K562 (cell line): ENCODE measurements around the gene ZNF48. TPM values are rescaled to one million over a fixed set of nuclear protein-coding genes. Genes with fewer than 3 reads are reported as not detected.

Experiments
- BRD4 ChIP-seq: fragments of 200-600 bp; sonication (generic); IDR thresholded peaks from 2 replicates; pipeline ENCODE4 v1.6.1; 2017; ENCODE audit warnings: inconsistent platforms
- CAMTA2 ChIP-seq: fragments of 250-450 bp; sonication (Bioruptor Pico); conservative IDR thresholded peaks from 2 replicates; pipeline ENCODE4 v1.5.1; 2022
- HMBOX1 ChIP-seq: sonication (generic); IDR thresholded peaks from 2 replicates; pipeline ENCODE4 v1.6.1; 2016
- MAFK ChIP-seq: IDR thresholded peaks from 2 replicates; pipeline ENCODE4 v1.6.1; 2011; ENCODE audit warnings: low read length, improper control_type of control experiment
- NKRF ChIP-seq: fragments of 450-650 bp; IDR thresholded peaks from 2 replicates; pipeline ENCODE4 v1.6.1; 2016; ENCODE audit warnings: borderline replicate concordance
- RBM39 ChIP-seq: fragments of 200-400 bp; formaldehyde crosslinking; optimal IDR thresholded peaks from 2 replicates; pipeline ENCODE3; 2018; ENCODE audit warnings: low read depth, low read length
- TEAD4 ChIP-seq, 2 experiments: sonication (generic) in 1 of 2; formaldehyde crosslinking in 1 of 2; IDR thresholded peaks; 2 replicates each; pipeline versions ENCODE4 v1.6.1 to v1.8.0; 2012 to 2022; ENCODE audit warnings: borderline replicate concordance in 1 of 2, inconsistent platforms in 1 of 2, low read length in 1 of 2, mild to moderate bottlenecking in 1 of 2, missing genetic modification reagents in 1 of 2
- ZNF143 ChIP-seq: sonication (generic); formaldehyde crosslinking; IDR thresholded peaks from 2 replicates; pipeline ENCODE4 v1.9.0; 2022; ENCODE audit warnings: mild to moderate bottlenecking, missing genetic modification reagents
- polyA plus RNA-seq, 8 experiments: library from polyadenylated mRNA; depleted of rRNA in 4 of 8; stranded (reverse) in 5 of 8; unstranded in 3 of 8; fragments of >200 nt; fragmentation: Nextera tagmentation in 2 of 8; fragmentation: Illumina TruSeq in 1 of 8; extraction: Ambion mirVana in 2 of 8; extraction: Trizol in 1 of 8; gene quantifications; 2 replicates each; pipeline versions ENCODE4 v1.2.1 to v1.2.3, GENCODE V29; 2011 to 2014; ENCODE audit warnings: inconsistent platforms in 1 of 8, missing spikeins in 1 of 8
- total RNA-seq, 7 experiments: library from RNA; depleted of rRNA in 6 of 7; stranded (reverse); fragments of >200 nt in 6 of 7; fragmentation: Illumina TruSeq in 2 of 7; extraction: Trizol in 2 of 7; gene quantifications; 2 replicates each; pipeline versions ENCODE4 v1.2.1 to v1.2.3, GENCODE V29; 2011 to 2021; ENCODE audit warnings: low replicate concordance in 1 of 7

ZNF48 gene
- total and polyA plus RNA-seq, 9 of the 15 experiments (the other 6 are each of a cell fraction or from before 2014, with no cell fraction given) = 0.38 to 11.6 (median 4.7) TPM

GRCh38 chr16:30445149-30445407 lies 49.9 kb downstream of the ZNF48 start (continued):
- peak; percentile 7; the same call in 1 of the 2 replicates for TF ChIP-seq ZNF143 (CRISPR knock-in tag)
- TF ChIP-seq BRD4 = 0 out of 2 replicates have a peak, but pooled peaks have one; percentile 22
- no peak for TF ChIP-seq CAMTA2 (CRISPR knock-in tag)
- no peak for TF ChIP-seq TEAD4 (IDR thresholded peaks at IDR 0.05; ENCODE audit: low read length)
- TF ChIP-seq TEAD4 (CRISPR knock-in tag; IDR thresholded peaks at IDR 0.05; ENCODE audit: borderline replicate concordance) = no peak
- TF ChIP-seq RBM39 = no peak
- no peak for TF ChIP-seq MAFK
- no peak for TF ChIP-seq HMBOX1
- TF ChIP-seq NKRF = no peak
